H1 (cell line): ENCODE measurements around the gene GOLGA2.

ENCODE experiments used
- BRCA1 ChIP-seq: IDR thresholded peaks from 2 replicates; pipeline ENCODE4 v1.6.1; 2012; ENCODE audit warnings: low read depth, low read length, improper control_type of control experiment
- CTCF ChIP-seq, 3 experiments: IDR thresholded peaks; 1 replicate in 2 of 3; 2 replicates in 1 of 3; pipeline versions ENCODE4 v1.5.1 to v1.6.1; 2011; ENCODE audit warnings: low read length in 3 of 3, mild to moderate bottlenecking in 3 of 3, inconsistent platforms in 2 of 3, low read depth in 1 of 3, moderate library complexity in 1 of 3; ENCODE audit not compliant: insufficient read depth in 1 of 3; ENCODE audit errors: control extremely low read depth in 1 of 3
- EZH2 ChIP-seq: fragments of 200-600 bp; sonication (generic); IDR thresholded peaks from 2 replicates; pipeline ENCODE4 v1.7.1; 2012; ENCODE audit warnings: low read depth, mild to moderate bottlenecking, moderate library complexity, low read length, inconsistent platforms; ENCODE audit not compliant: severe bottlenecking
- JUND ChIP-seq: IDR thresholded peaks from 2 replicates; pipeline ENCODE4 v1.6.1; 2011; ENCODE audit warnings: mild to moderate bottlenecking, improper control_type of control experiment, low read length
- MAX ChIP-seq: IDR thresholded peaks from 2 replicates; pipeline ENCODE4 v1.6.1; 2012; ENCODE audit warnings: inconsistent platforms
- POLR2A ChIP-seq, 2 experiments: IDR thresholded peaks; 1 replicate in 1 of 2; 2 replicates in 1 of 2; pipeline ENCODE4 v1.6.1; 2011; ENCODE audit warnings: low read depth in 2 of 2, low read length in 2 of 2, mild to moderate bottlenecking in 2 of 2; ENCODE audit errors: control extremely low read depth in 1 of 2
- POU5F1 ChIP-seq: IDR thresholded peaks from 2 replicates; pipeline ENCODE4 v1.6.1; 2011; ENCODE audit warnings: low read depth, mild to moderate bottlenecking, low read length, moderate library complexity
- RAD21 ChIP-seq, 2 experiments: IDR thresholded peaks in 1 of 2; conservative IDR thresholded peaks in 1 of 2; 2 replicates each; pipeline ENCODE4 v1.6.1; 2011; ENCODE audit warnings: low read depth in 2 of 2, low read length in 2 of 2, improper control_type of control experiment in 1 of 2, inconsistent platforms in 1 of 2, mild to moderate bottlenecking in 1 of 2, moderate library complexity in 1 of 2
- RXRA ChIP-seq: IDR thresholded peaks from 2 replicates; pipeline ENCODE4 v1.6.1; 2011; ENCODE audit warnings: low read depth, mild to moderate bottlenecking, low read length, moderate library complexity; ENCODE audit not compliant: insufficient read depth
- TEAD4 ChIP-seq: IDR thresholded peaks from 2 replicates; pipeline ENCODE4 v1.6.1; 2012; ENCODE audit warnings: low read depth, low read length, inconsistent platforms, mixed read lengths

- TF ChIP-seq POLR2A (IDR thresholded peaks at IDR 0.05; ENCODE audit: control extremely low read depth in 1 of 2, low read depth in 2 of 2, low read length in 2 of 2), result no peak
- TF ChIP-seq MAX, result no peak
- no peak for TF ChIP-seq RAD21 (IDR thresholded peaks at IDR 0.05 in 1 of 2, conservative IDR thresholded peaks at IDR 0.05 in 1 of 2; ENCODE audit: low read depth in 2 of 2, low read length in 2 of 2)
- TF ChIP-seq EZH2, result no peak
- no peak for TF ChIP-seq BRCA1
- TF ChIP-seq RXRA, result no peak
- TF ChIP-seq POU5F1, result no peak
- TF ChIP-seq CTCF (IDR thresholded peaks at IDR 0.05; ENCODE audit: control extremely low read depth in 1 of 3, insufficient read depth in 1 of 3, low read depth in 1 of 3, low read length in 3 of 3), result no peak
- no peak for TF ChIP-seq TEAD4
- TF ChIP-seq JUND, result no peak
These were observed 67.4 kb downstream of the GOLGA2 start for GRCh38 chr9:128208386-128208785.
